HG03196 (cell line): ENCODE results near the gene MYO1E.

ENCODE experiments used
- ATAC-seq: cut with Tn5 transposase; IDR thresholded peaks from one replicate; pipeline ENCODE4 v1.9.1; 2021; ENCODE audit not compliant: unreplicated experiment

MYO1E gene

DNA sequence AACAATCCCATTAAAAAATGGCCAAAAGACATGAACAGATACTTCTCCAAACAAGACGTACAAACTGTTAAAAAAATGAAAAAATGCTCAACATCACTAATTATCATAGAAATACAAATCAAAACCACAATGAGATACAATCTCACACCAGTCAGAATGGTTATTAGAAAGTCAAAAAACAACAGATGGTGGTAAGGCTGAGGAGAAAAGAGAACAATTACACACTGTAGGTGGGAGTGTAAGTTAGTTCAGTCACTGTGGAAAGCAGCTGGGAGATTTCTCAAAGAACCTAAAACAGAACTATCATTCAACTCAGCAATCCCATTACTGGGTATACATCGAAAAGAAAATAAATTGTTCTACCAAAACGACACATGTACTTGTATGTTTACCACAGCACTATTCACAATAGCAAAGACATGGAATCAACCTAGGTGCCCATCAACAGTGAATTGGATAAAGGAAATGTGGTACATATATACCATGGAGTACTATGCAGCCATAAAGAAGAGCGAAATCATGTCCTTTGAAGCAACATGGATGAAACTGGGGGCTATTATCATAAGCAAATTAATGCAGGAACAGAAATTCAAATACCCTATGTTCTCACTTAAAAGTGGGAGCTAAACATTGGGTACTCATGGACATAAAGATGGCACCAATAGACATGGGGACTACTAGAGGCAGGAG is 51.5 kb downstream of the MYO1E start:
- ATAC-seq: no peak

DNA sequence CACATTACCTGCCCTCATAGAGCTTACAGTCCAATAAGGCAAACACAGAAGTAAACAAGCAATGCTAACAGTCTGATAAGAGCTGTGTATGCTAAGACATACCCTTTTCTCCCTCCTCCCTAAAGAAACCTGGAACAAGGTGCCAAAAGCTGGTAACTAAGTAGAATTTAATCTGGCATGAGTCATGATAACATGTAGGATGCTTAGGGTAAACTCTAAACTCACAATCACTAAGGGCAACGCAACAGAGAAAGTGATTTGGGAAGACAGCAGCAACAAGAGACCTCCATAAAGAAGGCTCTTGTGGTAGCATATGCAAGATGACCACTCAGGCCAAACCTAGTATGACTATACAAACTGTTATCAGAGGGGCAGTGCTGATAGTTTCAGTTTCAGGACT is 55.5 kb downstream of the MYO1E start:
- ATAC-seq: no peak

DNA sequence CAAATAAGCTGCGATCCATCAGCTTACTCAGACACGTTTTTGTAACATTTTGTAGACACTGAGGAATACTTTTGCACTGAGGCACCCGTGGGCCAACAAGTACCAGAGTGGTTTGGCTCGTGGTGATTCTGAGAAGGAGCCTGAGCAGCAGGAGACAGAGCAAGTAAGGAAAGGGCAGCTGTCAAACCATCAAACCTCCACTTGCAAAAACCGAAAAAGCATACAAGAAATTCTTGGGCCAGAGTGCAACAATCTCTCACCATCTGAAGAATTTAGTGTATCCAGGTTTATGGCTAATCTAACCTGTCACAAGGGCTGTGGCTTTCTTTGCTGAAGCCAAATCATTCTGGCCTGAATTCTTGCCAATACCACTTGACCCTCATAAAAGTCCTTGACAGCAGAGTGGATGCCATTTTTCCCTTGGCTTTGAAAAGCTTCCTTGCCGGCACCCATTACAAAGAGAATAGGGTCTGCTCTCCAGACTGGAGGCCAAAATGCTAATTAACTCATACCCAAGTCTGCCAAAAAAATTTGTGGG is 56.7 kb downstream of the MYO1E start:
- ATAC-seq: no peak

DNA sequence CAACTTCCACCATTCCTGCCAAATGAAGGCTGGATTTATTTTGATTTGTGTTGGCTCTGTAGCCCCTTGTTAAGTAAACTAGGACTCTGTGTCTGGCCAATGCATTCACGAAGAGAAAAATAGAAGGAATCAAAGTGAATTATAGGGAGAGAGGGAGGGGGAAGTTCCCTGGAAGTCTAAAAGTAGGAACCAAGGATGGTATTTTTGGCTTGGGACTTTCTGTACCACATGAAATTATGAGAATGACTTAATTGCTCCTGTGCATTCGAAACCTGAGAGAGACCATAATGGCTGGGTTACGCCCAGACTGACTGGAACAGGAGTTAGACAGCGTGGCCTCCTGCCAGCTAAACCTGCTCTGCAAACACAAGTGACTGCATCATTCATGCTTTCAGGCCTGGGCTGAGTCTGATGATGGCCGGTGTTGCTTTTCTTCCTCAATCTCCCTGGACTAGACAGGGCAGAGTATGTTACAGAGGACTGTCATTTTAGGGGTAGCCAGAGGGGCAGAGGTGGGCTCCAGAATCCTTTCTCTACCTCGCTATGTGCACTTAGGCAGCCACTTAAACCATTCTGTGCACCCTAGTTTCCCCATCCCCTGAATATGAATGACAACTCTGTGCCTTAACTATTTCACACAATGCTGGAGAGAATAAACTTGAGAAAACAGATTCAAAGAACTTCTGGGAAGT is 58.9 kb downstream of the MYO1E start:
- ATAC-seq: peak; percentile 60

DNA sequence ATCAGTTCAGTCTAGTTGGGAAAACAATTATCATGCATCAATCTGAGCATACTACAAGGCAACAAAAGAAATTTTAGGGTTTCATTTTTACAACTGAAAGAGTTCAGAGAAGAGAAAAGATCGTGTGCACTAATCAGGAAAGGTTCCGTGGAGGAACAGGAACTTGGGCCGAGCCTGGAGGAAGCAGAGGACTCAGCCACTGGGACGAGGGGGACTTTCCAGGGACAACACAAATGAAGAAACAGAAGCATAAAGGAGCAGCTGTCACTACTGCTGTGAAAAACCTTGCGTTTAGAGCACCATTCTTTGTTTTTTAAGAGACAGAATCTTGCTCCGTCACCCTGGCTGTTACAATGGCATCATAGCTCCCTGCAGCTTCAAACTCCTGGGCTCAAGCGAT is 60.5 kb downstream of the MYO1E start:
- no peak for ATAC-seq

DNA sequence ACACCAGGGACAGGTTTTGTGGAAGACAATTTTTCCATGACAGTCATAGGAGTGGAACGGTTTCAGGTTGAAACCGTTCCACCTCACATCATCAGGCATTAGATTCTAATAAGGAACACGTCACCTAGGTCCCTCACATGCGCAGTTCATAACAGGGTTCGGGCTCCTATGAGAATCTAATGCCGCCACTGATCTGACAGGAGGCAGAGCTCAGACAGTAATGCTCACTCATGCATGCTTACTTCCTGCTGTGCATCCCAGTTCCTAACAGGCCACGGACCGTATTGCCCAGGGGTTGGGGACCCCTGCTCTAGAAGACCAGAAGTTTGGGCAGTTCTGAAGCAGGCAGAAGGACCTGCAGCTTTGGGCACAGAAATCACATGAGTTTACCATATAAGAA is 61.5 kb downstream of the MYO1E start:
- no peak for ATAC-seq

DNA sequence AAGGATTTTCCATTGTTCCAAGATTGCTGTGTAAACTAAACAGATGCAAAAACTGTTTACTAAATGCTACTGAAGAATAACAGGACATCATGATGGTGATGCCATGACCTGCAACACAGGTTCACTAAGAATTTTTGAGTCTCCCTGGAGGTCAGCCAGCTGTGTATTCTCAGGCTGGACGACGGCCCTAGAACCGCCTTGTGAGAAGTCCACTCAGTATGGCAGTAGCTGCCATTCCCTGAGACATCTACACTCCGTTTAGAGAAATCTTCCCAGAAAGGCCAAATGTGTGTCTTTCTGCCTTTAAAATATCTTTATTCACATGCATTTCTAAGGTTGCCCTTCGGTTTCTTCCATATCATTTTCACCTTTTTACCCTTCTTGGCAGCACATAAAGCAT is 63.3 kb downstream of the MYO1E start:
- ATAC-seq: no peak

DNA sequence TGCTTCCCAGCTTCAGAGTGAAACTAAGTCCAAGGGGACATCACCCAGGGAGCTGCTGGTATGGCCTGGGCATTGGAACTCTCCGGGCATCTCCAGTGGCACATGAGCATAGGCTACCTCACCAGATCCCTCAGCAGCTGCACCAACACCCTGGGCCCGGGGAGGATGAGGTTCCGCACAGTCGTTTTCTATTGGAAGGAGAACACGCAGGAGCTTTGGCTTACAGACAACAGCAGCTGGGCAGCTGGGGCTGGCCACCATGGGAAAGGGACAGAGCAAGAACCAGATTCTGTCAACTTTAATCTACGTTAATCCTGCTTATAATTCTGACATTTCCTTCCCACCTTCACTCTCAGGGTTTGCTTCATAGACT is 65.5 kb downstream of the MYO1E start:
- ATAC-seq: no peak

DNA sequence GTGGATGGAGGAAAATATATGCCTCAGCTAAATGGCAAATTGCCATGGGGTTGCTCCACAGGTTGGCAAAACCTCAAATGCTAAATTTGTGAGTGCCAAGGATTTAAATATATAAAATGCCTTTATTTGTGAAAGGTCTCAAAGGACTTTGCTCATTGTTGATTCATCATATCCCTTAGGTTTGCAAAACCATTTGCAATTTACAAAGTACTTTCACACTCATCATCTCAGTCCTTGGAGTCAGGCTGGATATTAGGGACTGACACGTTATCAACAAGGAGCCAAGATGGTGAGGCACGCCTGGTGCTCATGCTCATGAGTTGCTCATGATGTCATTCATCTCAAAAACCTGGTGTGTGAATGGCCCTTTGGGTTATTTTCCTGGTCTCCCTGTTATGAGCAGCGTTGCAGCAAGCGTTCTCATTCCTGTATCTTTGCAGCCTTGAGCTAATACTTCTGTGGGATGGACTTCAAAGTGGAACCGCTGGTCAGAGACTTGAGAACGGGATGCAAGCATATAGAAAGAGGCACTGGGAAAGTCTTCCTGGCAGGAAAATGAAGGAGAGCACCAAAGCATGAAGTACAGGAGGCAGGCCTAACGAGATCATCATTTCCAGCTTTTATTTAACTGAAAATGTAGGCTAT is 66.0 kb downstream of the MYO1E start:
- no peak for ATAC-seq

DNA sequence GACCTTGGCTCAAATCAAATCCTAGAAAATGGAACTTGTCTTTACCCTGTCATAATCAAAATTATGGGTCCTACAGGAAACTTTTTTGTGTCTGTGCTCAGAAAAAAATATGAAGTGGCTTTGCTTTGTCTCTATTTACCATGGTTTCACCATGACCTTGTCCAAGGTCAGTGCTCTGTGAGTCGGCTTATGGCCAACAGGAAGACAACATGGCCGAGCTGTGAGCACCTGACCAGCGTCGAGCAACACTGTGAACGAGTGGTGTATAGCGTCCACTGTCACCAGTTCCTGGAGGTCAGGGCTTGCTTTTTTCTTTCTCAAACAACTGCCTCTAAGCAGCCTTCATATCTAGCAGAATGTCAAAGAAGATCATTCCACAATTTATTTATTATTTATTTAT is 67.9 kb downstream of the MYO1E start:
- no peak for ATAC-seq

DNA sequence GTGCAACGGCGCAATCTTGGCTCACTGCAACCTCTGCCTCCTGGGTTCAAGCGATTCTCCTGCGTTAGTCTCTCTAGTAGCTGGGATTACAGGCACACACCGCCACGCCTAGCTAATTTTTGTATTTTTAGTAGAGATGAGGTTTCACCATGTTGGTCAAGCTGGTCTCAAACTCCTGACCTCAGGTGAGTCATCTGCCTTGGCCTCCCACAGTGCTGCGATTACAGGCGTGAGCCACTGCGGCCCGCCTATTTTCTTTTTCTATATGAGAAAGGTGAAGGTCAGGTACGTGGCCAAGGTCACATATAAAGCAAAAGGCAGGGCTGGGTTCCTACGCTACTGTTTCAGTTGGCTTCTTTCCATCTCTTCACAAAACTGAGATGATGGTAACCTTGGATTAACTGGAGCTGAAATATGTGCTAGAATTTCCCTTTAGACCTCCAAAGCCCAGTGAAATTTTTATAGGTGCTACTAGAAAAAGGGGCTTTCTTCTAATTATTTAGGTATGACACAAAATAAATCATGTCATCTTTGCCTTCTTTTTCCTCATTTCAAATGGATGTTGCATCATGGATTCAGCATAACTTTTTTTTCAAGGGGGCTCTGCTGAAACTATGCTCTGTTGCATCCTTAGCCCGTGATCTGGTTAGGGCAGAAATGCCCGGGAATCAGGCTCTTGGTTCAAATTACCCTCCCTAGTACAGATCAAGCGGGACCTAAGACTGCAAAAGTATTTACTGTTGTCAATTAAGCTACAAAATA is 68.5 kb downstream of the MYO1E start:
- ATAC-seq: peak; percentile 34

DNA sequence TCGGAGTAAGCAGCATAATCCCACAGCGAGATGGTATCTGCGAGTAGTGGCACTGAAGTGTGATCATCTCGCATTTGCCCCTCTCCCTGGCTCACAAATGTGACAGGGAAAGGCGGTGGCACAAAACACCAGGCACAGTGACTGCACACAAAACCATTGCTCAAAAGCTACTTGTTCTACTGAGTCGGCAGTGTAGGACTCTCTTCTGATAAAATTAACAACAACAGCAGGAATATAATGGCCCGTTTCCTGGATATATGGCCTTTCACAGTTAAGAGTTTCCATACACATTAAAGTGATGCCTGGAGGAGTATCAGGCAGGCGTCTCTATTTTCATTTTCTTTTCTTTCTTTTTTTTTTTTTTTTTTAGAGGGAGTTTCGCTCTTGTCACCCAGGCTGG is 69.0 kb downstream of the MYO1E start:
- peak; percentile 3 for ATAC-seq

DNA sequence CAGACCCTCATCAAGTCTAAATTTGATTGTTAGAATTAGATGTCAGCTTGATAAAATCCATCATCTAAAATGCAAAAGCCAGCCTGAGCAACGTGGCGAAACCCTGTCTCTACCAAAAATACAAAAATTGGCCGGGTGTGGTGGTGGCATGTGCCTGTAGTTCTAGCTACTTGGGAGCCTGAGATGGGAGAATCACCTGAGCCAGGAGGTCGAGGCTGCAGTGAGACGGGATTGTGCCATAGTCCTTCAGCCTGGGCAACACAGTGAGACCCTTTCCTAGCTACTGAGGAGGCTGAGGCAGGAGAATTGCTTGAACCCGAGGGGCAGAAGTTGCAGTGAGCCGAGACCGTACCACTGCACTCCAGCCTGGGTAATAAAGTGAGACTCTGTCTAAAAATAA is 69.5 kb downstream of the MYO1E start:
- ATAC-seq: no peak

DNA sequence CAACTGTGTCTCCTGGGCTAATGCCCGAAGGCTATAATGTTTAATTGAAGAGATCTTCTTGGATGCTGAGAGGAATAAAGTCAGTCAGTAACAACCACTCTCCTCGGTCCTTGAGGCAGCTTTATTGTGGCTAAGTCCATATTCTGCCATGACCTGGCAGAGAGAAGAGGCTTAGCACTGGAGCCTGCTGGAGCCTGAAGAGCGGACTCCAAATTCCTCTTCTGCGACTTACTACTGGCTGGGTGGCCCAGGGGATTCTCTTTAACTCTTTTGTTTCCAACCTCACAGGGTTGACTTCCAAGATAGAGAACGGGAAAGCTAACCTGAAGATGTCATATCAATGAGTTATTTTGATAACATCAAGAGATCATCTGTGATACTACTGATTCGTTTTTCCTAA is 71.1 kb downstream of the MYO1E start:
- ATAC-seq: no peak

DNA sequence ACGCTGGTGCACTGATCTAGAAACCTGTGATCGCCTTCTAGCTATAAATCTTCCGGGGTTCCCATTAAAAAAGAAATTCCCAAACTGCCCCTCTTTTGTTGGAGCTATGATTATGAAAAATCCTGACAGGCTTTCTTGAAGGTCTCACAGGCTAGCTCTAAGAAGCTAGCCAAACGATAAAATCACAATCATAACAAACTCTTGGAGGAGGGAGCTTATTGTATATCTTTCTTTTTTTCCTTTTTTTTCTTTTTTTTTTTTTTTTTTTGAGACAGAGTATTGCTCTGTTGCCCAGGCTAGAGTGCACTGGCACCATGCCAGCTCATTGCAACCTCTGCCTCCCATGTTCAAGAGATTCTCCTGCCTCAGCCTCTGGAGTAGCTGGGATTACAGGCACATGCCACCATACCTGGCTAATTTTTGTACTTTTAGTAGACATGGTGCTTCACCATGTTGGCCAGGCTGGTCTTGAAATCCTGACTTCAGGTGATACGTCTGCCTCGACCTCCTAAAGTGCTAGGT is 72.0 kb downstream of the MYO1E start:
- ATAC-seq: no peak

DNA sequence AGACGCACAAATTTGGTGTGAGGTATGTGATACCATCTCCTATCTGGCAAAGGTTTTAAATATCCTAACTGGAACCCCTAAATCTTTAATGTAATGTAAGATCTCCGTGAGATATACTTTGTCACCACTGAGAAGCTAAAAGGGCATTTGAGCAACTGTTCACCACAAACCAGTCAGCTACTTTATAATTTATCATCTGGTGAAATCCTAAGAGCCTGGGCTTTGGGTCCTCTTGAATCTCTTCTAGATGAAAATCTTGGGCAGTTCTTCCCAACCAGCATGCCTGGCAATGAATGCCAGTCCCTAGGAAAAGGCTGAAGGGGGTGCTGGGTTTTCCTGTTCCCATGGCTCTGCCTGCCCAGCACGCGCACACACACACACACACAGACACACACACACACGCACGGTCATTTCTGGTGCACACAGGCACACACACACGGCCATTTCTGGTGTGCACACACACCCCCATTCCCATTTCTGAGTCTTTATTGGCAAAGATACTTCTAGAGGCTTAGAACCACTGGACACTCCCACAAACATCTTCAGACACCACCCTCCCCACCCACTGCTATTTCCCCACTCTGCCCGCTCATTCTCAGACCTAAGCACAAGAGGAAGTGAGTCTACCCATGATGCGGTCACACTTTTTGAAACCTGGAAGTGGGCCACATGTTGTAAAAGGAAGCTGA is 72.6 kb downstream of the MYO1E start:
- peak; percentile 56 for ATAC-seq

DNA sequence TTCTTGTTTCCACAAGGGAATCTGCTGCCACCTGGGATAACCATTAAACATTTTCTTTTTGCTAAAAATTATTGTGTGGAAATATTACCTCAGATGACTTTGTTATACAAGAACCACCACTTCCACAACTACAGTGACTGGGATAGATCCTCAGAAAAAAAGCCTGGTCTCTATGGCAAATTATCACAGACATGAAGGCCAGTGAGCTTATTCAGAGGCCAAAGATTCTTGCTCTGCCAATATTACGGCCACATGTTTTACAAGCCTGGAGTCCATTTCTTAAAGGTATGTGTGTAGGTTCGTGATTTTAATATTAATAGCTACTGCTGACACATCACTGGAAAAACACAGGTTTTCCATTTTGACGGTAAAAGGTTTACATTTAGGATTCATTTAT is 73.8 kb downstream of the MYO1E start:
- no peak for ATAC-seq

DNA sequence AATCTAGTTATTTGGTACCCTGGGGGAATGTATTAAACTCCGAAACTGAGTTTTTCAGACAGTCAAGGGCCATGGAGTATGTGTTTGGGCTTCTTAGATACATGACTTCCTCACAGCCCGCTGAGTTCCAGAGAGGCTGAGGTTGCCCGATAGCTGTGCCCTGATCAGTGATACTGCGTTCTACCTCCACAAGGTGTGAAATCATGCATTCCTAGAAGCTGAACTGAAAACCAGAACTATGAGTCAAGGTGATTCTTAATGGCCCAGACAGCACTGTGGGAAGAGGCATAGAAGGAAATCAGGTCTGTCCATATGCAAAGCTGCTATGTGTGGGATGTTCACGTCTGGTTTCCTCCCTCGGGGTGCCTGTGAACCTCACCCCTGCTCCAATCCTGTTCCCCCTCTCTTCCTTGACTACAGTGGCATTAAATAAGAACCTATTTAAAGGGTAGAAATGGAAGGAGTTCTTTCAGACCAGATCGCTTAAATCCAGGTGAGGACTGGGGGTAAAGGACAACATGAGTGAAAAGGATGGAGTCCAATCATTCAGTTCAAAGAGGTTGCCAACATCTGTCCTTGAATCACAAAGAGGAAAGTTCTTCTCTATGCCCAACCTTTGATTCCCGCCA is 74.3 kb downstream of the MYO1E start:
- ATAC-seq: peak; percentile 65

DNA sequence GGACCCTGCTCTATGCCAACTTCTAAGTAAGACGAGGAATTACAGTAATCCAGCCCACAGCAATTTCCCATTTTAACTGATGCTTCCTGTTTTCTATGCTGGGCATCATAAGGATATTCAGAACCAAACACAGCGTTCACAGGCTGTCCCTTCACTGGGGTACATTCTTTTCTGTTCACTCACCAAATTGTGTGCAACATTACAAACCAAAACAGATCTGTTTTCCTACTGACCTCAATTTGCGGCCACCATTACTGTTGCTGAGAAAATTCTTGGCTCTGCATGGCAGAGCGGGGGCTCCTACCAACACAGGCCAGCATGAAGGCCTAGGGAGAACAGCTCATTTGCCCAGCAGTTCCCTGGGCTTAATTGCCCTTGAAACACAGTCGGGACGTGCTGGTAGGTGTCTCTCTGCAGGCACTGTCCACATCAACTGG is 76.5 kb downstream of the MYO1E start:
- ATAC-seq: no peak
